DMS 273 (cell line): ENCODE data around the gene SIKE1.
"Not testable (repeated sequence)": the region's sequence is repeated elsewhere in the genome, so short reads cannot be mapped to it uniquely, and the experiment has no call there.

ENCODE experiments used
- DNase-seq: peaks from one replicate; lab custom pipeline; 2025; ENCODE audit not compliant: unreplicated experiment; lab: John Stamatoyannopoulos, UW

SIKE1 gene

DNA sequence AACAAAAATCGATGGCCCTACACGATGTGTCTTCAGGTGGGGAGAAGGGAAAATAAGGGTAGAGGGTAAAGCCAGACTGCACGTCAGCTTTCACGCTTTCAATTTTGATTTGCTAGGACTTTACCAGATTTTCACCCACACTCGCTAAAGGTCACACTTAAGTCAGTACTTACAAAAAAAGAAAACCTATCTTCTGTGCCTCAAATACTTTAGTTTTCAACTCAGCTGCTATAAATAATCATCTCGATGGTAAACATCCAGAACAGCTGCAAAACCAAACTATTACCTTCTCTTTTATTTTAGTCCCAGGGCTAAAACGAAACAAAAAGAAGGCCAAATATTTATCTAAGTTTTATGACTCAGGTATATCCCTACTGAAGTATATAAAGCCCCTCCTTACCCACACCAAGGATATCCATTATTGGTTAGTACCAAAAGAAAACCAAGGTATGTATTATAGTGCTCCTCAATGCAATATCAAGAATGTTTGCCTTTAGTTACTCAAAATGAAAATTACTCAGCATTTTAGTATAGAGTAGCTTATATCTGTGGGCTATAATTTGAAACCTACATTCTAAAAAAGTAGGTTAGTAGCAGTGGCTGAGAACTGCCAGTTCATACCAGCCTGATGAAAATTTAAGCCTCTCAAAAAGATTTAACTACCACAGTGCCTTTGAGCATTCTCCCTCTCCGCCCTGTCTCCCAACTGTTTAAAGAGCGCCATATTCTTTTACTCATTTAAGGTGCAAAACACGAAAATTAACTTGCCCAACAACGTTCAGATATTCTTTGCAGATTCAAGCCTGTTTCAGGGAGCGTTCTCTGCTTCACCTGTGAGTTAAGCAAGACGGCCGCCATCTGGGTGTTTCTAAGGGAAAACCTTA, 24.2 kb downstream of the SIKE1 start:
- peak; percentile 38 for DNase-seq

- DNase-seq = no peak
Measured at GRCh38 chr1:114755006-114755931, 25.2 kb downstream of the SIKE1 start.

- not testable (repeated sequence) for DNase-seq
Measured at GRCh38 chr1:114753702-114754101, 26.8 kb downstream of the SIKE1 start.

GRCh38 chr1:114753143-114753542, 27.3 kb downstream of the SIKE1 start:
- DNase-seq = no peak

GRCh38 chr1:114750780-114751179, 29.7 kb downstream of the SIKE1 start:
- no peak for DNase-seq

DNA sequence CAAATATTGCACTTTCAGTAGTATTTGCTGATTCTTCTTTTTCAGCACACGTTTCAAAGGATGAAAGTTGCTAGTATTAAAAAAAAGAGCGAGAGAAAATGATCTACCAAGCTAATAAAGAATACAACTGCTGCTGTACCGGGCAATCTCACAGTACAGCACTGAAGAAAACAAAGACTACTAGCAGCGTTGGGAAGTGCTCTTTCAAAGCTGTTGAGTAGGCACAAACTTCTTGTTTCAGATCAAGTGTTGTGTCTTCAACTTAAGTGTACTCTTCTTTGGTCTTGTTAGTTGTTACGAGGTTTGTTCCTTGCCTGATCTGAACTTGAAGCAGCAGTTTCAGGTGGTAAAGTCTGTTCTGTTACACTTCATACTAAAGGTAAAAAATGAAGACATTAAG, 30.6 kb downstream of the SIKE1 start:
- no peak for DNase-seq

DNA sequence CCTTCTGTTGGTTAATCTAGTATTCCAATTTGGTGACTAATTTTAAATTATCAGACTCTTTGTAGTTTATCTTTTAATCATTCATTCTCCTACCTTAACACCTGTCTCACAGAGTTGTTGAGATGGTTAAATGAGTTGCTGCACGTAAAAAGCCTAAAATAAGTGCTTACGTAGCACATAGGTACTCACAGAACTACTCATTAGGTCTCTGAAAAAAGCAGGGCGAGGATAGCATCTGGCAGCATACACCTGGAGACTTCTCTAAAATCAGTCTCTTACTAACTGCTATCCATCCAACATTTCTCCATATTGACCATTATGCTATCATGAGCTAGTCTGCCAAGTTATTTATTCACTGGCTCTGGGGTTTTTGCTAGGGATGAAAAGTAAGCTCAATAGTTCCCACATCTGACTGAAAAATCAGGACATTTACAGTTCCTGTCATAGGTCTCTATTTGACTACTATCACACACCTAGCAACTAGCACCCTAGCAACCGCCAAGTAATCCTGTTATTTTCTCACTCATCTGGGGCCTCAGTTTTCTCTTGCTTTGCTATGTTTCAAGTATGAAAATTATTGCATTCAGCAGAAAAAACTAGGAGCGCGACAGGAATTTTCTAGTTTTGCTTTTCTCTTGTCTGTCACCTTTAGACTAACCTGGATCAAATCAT, 33.9 kb downstream of the SIKE1 start:
- DNase-seq = no peak

DNA sequence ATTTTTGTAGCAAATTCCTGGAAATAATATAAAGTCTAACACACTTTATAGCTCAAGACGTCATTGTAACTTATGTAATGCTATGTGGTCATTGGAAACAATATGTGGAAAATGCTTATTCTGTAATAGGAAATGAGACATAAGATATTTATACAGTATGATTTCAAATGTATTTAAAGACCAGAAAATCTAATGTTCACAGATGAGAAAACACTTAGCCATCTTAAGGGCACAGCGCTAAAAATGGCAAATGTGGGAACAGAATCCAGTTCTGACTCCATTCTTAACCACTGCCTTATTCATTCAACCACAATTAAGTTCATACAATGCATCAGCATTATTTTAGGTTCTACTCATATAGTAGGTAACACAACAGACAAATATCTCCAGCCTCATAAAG, 35.2 kb downstream of the SIKE1 start:
- no peak for DNase-seq

DNA sequence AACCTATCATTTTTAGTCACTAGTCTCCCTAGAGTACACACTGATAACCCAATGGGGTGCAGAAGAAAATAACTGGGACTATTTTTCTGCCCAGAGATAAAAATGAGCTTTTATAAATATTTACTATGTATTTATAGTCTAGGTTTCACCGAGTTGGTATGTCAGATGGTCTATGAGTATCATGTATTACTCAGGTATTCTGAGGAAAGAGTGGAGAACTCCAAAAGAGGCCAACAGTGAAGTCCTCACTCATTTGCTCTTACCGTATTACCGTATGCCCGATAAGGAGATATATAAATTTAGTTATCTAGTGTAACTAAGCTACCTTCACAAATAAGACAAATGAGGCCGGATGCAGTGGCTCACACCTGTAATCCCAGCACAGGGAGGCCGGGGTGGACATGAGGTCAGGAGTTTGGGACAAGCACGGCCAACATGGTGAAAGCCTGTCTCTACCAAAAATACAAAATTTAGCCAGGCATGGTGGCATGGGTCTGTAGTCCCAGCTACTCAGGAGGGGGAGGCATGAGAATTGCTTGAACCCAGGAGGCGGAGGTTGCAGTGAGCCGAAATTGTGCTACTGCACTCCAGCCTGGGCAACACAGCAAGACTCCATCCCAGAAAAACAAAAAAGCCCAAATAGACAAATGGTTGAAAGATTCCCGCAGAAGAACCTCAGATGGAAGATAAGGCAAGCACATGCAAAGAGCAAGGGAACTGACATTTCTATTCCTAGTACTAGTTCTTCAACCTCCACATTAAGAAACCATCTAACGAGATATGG, 38.3 kb downstream of the SIKE1 start:
- DNase-seq = no peak

DNA sequence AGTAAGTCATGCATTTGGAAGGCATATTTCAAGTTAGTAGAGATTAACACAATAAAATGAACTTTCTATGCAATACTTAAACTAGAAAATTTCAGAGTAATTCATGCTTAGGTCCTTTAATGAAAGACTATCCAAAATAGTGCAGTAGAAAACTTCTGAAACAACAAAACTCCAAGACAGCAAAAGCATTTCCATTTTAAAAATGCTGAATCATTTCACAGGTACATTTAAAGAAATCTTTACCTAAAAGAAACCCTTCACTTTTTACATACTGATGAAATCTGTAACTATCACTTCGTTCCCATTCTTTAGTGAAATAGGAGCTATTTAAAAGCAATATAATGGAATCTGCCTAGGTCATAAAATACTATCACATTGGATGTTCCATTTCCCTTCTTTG, 40.2 kb downstream of the SIKE1 start:
- DNase-seq = no peak

DNA sequence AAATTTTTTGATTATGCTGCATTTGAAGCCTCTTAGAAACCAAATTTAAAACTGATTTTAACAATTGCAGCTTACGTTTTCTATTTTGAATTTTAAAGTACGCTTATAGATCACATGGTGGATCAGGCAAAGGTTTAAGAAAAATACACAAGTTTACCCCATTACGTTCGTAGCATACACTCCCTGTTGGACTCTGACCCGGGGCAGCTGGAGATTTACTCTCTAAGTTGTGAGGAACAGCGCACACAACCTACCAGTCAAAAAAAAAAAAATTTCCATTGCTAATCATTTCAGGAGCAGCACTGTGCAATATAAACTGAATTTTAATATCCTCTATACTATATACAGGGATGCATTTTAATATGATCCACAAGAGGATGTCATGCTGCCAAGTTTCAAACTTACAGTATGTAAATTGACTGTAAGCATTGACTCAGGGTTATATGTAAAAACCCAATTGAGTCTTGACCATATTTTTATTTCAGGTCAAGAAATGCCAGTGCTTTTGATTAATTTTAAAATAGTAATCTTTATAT, 43.1 kb downstream of the SIKE1 start:
- DNase-seq = no peak

DNA sequence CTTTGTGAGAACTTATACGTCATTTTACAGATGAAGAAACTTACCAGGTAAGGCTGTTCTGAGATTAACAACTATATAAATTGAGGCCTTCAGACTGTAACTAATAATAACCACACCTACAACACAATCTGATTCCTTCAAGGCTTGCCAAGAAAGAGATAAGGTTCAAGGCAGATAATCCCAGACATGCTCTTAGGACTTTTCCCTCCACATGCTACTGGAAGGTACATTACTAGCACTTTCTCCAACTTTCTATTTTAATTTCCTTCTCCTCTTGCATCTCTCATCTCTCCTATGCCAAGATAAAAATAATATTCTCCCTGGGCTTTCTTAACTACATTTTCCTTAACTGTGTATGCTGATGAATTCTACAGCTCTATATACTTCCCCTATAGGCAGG, 45.0 kb downstream of the SIKE1 start:
- DNase-seq = no peak

GRCh38 chr1:114729782-114730181, 50.7 kb downstream of the SIKE1 start:
- DNase-seq = no peak

- DNase-seq = no peak
Measured at GRCh38 chr1:114728553-114728952, 51.9 kb downstream of the SIKE1 start.

GRCh38 chr1:114725230-114725629, 55.3 kb downstream of the SIKE1 start:
- DNase-seq = no peak

- no peak for DNase-seq
Measured at GRCh38 chr1:114723915-114724314, 56.6 kb downstream of the SIKE1 start.

- DNase-seq = no peak
Measured at GRCh38 chr1:114723457-114723856, 57.0 kb downstream of the SIKE1 start.

DNA sequence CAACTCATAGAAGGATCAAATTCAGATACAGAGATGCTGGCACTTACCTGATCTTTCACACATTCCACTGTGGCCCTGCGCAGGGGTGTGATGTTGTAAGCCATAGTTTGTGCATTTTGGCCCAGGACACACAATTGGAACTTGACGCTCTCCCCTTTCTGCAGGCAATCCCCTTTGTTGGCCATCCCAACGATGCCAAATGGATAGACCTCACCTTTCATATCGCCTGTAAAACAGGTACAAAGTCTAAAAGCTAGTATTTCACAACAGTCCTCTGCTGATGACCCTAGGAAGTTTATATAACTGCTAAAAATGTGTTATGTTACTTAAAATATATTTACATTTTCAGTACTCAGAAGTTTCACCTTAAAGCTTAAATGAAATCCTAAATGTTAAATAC, 60.0 kb downstream of the SIKE1 start:
- DNase-seq = no peak
